Measurements from ENCODE around the gene PTP4A2. TPM values are rescaled to one million over a fixed set of nuclear protein-coding genes. Genes with fewer than 3 reads are reported as not detected.

Gene PTP4A2
- total and polyA plus RNA-seq, 2 of the 13 experiments (the other 11 are each of a cell fraction or from before 2014, with no cell fraction given), result 173 to 225 TPM

GRCh38 chr1:31938184-31938975 lies at the start of gene PTP4A2 (continued):
- TF ChIP-seq IKZF5 (CRISPR knock-in tag; IDR thresholded peaks at IDR 0.05) (peak; percentile 90), ZNF205 (CRISPR knock-in tag; IDR thresholded peaks at IDR 0.05) (peak; percentile 93), WIZ (CRISPR knock-in tag; IDR thresholded peaks at IDR 0.05) (peak; percentile 87), SP2 (CRISPR knock-in tag; IDR thresholded peaks at IDR 0.05) (peak; percentile 84), NFKBIZ (CRISPR knock-in tag; IDR thresholded peaks at IDR 0.05) (peak; percentile 87), TOE1 (CRISPR knock-in tag; IDR thresholded peaks at IDR 0.05) (peak; percentile 80; the same call in 1 of the 2 replicates), ZBTB2 (CRISPR knock-in tag; IDR thresholded peaks at IDR 0.05; ENCODE audit: low read depth) (peak; percentile 86), ZNF883 (CRISPR knock-in tag; IDR thresholded peaks at IDR 0.05; ENCODE audit: not compliant biosample characterization) (peak; percentile 99), ZNF782 (CRISPR knock-in tag; IDR thresholded peaks at IDR 0.05; ENCODE audit: borderline replicate concordance) (peak; percentile 97), SAP130 (CRISPR knock-in tag; IDR thresholded peaks at IDR 0.05; ENCODE audit: low read depth) (peak; percentile 90), TFE3 (CRISPR knock-in tag; IDR thresholded peaks at IDR 0.05) (peak; percentile 91), ZSCAN5A (CRISPR knock-in tag; IDR thresholded peaks at IDR 0.05; ENCODE audit: borderline replicate concordance) (peak; percentile 89), ETS1 (CRISPR knock-in tag; IDR thresholded peaks at IDR 0.05) (peak; percentile 95; the same call in 1 of the 2 replicates), CEBPZ (IDR thresholded peaks at IDR 0.05; ENCODE audit: low read length) (no peak), ZMYM2 (CRISPR knock-in tag; IDR thresholded peaks at IDR 0.05) (peak; percentile 96), ZFP1 (CRISPR knock-in tag; IDR thresholded peaks at IDR 0.05) (0 out of 2 replicates have a peak, but pooled peaks have one; percentile 43)

Data from HepG2 (cell line).